Neural progenitor cell (in vitro differentiated cells): ENCODE data around the gene CD46. TPM values are rescaled to one million over a fixed set of nuclear protein-coding genes. Genes with fewer than 3 reads are reported as not detected.
"Not testable (repeated sequence)": the region's sequence is repeated elsewhere in the genome, so short reads cannot be mapped to it uniquely, and the experiment has no call there.

Source experiments
- DNase-seq: peaks from one replicate; pipeline ENCODE4 v3.0.0-alpha.2; 2016; ENCODE audit warnings: low spot score
- H2AFZ ChIP-seq: fragments of 200-600 bp; sonication (generic); replicated peaks from 2 replicates; pipeline ENCODE4 v1.6.1; 2016; ENCODE audit warnings: antibody characterized with exemption
- H3F3A ChIP-seq: fragments of 200-600 bp; sonication (generic); 2 replicates; pipeline ENCODE4 v1.6.1; 2016; ENCODE audit warnings: antibody characterized with exemption, low read depth
- H3K27ac ChIP-seq: fragments of 200-600 bp; sonication (generic); 2 replicates; pipeline ENCODE4 v1.5.1; 2016; ENCODE audit warnings: mild to moderate bottlenecking
- H3K27me3 ChIP-seq: fragments of 200-600 bp; sonication (generic); 2 replicates; pipeline ENCODE4 v1.6.1; 2016; ENCODE audit warnings: mild to moderate bottlenecking, moderate library complexity
- H3K36me3 ChIP-seq: fragments of 200-600 bp; sonication (generic); 2 replicates; pipeline ENCODE4 v1.5.1; 2016
- H3K4me1 ChIP-seq: fragments of 200-600 bp; sonication (generic); 2 replicates; pipeline ENCODE4 v1.6.1; 2016; ENCODE audit warnings: mixed run types
- H3K4me2 ChIP-seq: fragments of 200-600 bp; sonication (generic); 2 replicates; pipeline ENCODE4 v1.6.1; 2016
- H3K4me3 ChIP-seq: fragments of 200-600 bp; sonication (generic); 2 replicates; pipeline ENCODE4 v1.5.1; 2016
- H3K79me2 ChIP-seq: fragments of 200-600 bp; sonication (generic); 2 replicates; pipeline ENCODE4 v1.6.1; 2016; ENCODE audit warnings: low read depth
- H3K9ac ChIP-seq: fragments of 200-600 bp; sonication (generic); 2 replicates; pipeline ENCODE4 v1.6.1; 2016
- H3K9me3 ChIP-seq: fragments of 200-600 bp; sonication (generic); 2 replicates; pipeline ENCODE4 v1.5.1; 2016; ENCODE audit warnings: low read depth
- H4K20me1 ChIP-seq: fragments of 200-600 bp; sonication (generic); 2 replicates; pipeline ENCODE4 v1.6.1; 2016; ENCODE audit warnings: low read depth
- H3K27ac Mint-ChIP-seq: 3 replicates; pipeline ENCODE4 v1.8.0; 2021; ENCODE audit warnings: mixed read lengths
- H3K27me3 Mint-ChIP-seq: 2 replicates; pipeline ENCODE4 v1.8.0; 2022; ENCODE audit warnings: low read depth, mild to moderate bottlenecking, inconsistent platforms, moderate library complexity, mixed read lengths; ENCODE audit not compliant: insufficient read depth
- H3K36me3 Mint-ChIP-seq: 3 replicates; pipeline ENCODE4 v1.8.0; 2021; ENCODE audit warnings: mixed read lengths
- H3K4me1 Mint-ChIP-seq: 3 replicates; pipeline ENCODE4 v1.8.0; 2021; ENCODE audit warnings: mixed read lengths
- H3K4me3 Mint-ChIP-seq: 3 replicates; pipeline ENCODE4 v1.8.0; 2021; ENCODE audit warnings: mild to moderate bottlenecking, moderate library complexity, mixed read lengths
- H3K9me3 Mint-ChIP-seq: 3 replicates; pipeline ENCODE4 v1.8.0; 2020; ENCODE audit warnings: mixed read lengths
- EZH2 ChIP-seq: fragments of 200-600 bp; sonication (generic); IDR thresholded peaks from 2 replicates; pipeline ENCODE4 v1.6.1; 2017; ENCODE audit warnings: antibody characterized with exemption, mild to moderate bottlenecking, moderate library complexity
- EZH2phosphoT487 ChIP-seq: fragments of 200-600 bp; sonication (generic); IDR thresholded peaks from 2 replicates; pipeline ENCODE4 v1.6.1; 2017; ENCODE audit warnings: antibody characterized with exemption
- total RNA-seq: library from RNA; depleted of rRNA; stranded (reverse); fragments of >200 nt; gene quantifications from 2 replicates; pipeline ENCODE4 v1.2.3, GENCODE V29; 2015; ENCODE audit warnings: low replicate concordance
- TF ChIP-seq, protein P1 (sequence below): fragments of 200-600 bp; sonication (generic); IDR thresholded peaks from 2 replicates; pipeline ENCODE4 v1.5.1; 2017; ENCODE audit warnings: antibody characterized with exemption, mild to moderate bottlenecking

The CD46 gene
- total RNA-seq: 112 and 186 TPM in 2 replicates

DNA sequence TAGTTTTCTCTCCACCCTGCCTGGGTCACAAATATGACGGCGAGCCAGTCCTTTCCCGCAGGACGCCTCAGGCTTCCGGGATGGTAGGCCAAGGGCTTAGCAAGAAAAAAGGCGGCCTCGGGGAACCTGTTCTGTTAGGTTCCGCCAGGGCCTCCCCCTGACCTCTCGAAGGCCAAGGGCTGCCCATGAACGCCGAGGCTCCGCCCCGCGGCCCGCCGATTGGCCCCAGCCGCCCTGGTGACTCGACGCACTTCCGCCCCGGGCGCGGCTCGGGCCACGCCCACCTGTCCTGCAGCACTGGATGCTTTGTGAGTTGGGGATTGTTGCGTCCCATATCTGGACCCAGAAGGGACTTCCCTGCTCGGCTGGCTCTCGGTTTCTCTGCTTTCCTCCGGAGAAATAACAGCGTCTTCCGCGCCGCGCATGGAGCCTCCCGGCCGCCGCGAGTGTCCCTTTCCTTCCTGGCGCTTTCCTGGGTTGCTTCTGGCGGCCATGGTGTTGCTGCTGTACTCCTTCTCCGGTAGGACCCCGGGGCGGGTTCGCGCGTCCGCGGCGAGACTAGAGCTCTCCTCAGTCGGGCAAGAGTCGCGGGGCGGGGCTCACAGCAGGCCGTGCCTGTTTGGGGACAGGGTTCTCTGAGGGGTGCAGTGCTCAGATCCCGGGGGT lies at the start of gene CD46:
Gene CD46, plus strand, starts transcription at position 265 of the 666 bp plus-strand sequence. Its CDS starts 159 bp downstream, at position 424.
- H3F3A ChIP-seq: peaks cover 5% of the 10 kb centered on the region
- peak within 1 kb of the TSS; percentile 100 for H3K4me3 Mint-ChIP-seq
- H4K20me1 ChIP-seq: peaks cover 41% of the 10 kb centered on the region
- peaks cover 52% of the 10 kb centered on the region for H3K79me2 ChIP-seq
- H2AFZ ChIP-seq: peak within 1 kb of the TSS; percentile 98
- H3K9ac ChIP-seq: peak within 1 kb of the TSS; percentile 60
- H3K4me1 Mint-ChIP-seq: peaks cover 48% of the 10 kb centered on the region
- DNase-seq: peak; percentile 90
- peak within 1 kb of the TSS; percentile 98 for H3K27ac Mint-ChIP-seq
- peak within 1 kb of the TSS; percentile 98 for H3K4me3 ChIP-seq
- peaks cover 10% of the 10 kb centered on the region for H3K4me1 ChIP-seq
- H3K27me3 ChIP-seq: no peaks in the 10 kb centered on the region
- H3K9me3 ChIP-seq: no peaks in the 10 kb centered on the region
- H3K9me3 Mint-ChIP-seq: no peaks in the 10 kb centered on the region
- peaks cover 2% of the 10 kb centered on the region for H3K27me3 Mint-ChIP-seq
- H3K4me2 ChIP-seq: peak within 1 kb of the TSS; percentile 98
- no peaks in the 10 kb centered on the region for H3K36me3 ChIP-seq
- TF ChIP-seq, protein P1, sequence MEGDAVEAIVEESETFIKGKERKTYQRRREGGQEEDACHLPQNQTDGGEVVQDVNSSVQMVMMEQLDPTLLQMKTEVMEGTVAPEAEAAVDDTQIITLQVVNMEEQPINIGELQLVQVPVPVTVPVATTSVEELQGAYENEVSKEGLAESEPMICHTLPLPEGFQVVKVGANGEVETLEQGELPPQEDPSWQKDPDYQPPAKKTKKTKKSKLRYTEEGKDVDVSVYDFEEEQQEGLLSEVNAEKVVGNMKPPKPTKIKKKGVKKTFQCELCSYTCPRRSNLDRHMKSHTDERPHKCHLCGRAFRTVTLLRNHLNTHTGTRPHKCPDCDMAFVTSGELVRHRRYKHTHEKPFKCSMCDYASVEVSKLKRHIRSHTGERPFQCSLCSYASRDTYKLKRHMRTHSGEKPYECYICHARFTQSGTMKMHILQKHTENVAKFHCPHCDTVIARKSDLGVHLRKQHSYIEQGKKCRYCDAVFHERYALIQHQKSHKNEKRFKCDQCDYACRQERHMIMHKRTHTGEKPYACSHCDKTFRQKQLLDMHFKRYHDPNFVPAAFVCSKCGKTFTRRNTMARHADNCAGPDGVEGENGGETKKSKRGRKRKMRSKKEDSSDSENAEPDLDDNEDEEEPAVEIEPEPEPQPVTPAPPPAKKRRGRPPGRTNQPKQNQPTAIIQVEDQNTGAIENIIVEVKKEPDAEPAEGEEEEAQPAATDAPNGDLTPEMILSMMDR: no peak
- TF ChIP-seq EZH2phosphoT487: no peak
- no peak for TF ChIP-seq EZH2
- H3K27ac ChIP-seq: peak within 1 kb of the TSS; percentile 68
- H3K36me3 Mint-ChIP-seq: peaks cover 8% of the 10 kb centered on the region

DNA sequence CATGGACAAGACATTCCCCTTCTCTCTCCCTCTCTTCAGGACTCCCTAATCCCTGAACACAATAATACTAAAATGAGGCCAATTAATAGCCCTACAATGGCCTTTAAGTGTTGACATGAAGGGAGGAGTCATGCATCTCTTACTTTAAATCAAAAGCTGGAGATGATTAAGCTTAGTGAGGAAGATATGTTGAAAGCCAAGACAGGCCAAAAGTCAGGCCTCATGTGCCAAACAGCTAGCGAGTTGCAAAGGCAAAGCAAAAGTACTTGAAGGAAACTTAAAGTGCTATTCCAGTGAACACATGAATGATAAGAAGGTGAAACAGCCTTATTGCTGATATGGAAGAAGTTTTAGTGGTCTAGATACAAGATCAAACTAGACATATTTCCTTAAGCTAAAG lies 49.5 kb upstream of the CD46 start:
- no peak for DNase-seq
- Histone ChIP-seq H3F3A (no peaks in the 10 kb centered on the region), H3K4me2 (no peak overlapping the region), H3K27me3 (no peaks in the 10 kb centered on the region), H3K4me3 (no peak overlapping the region), H4K20me1 (no peaks in the 10 kb centered on the region), H3K27ac (no peak overlapping the region), H2AFZ (no peak overlapping the region), H3K9me3 (no peaks in the 10 kb centered on the region), H3K9ac (no peak overlapping the region), H3K4me1 (no peaks in the 10 kb centered on the region), H3K36me3 (no peaks in the 10 kb centered on the region), H3K79me2 (no peaks in the 10 kb centered on the region)
- Mint-ChIP-seq H3K4me3 (no peak overlapping the region), H3K27me3 (no peaks in the 10 kb centered on the region), H3K4me1 (no peaks in the 10 kb centered on the region), H3K9me3 (no peaks in the 10 kb centered on the region), H3K27ac (no peak overlapping the region), H3K36me3 (no peaks in the 10 kb centered on the region)
- TF ChIP-seq EZH2 (no peak), EZH2phosphoT487 (no peak)
- TF ChIP-seq, protein P1: no peak

DNA sequence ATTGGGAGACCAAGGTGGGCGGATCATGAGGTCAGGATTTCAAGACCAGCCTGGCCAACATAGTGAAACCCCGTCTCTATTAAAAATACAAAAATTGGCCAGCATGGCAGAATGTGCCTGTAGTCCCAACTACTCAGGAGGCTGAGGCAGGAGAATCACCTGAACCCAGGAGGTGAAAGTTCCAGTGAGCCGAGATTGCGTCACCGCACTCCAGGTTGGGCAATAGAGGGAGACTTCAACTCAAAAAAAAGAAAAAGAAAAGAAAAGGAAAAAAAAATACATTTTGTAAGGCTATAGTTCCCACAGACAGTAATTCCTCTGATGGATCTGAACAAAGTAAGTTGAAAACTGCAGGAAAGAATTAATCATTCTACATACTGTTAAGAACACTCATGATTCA lies 48.1 kb upstream of the CD46 start:
- Histone ChIP-seq H3K4me2 (no peak overlapping the region), H4K20me1 (no peaks in the 10 kb centered on the region), H3K4me3 (no peak overlapping the region), H3K79me2 (no peaks in the 10 kb centered on the region), H3F3A (no peaks in the 10 kb centered on the region), H3K9ac (no peak overlapping the region), H3K27me3 (no peaks in the 10 kb centered on the region), H3K4me1 (no peaks in the 10 kb centered on the region), H2AFZ (no peak overlapping the region), H3K36me3 (no peaks in the 10 kb centered on the region), H3K27ac (no peak overlapping the region), H3K9me3 (no peaks in the 10 kb centered on the region)
- Mint-ChIP-seq H3K27me3 (no peaks in the 10 kb centered on the region), H3K9me3 (no peaks in the 10 kb centered on the region), H3K4me1 (no peaks in the 10 kb centered on the region), H3K36me3 (no peaks in the 10 kb centered on the region), H3K4me3 (no peak overlapping the region), H3K27ac (no peak overlapping the region)
- no peak for DNase-seq
- TF ChIP-seq, protein P1: no peak
- no peak for TF ChIP-seq EZH2

DNA sequence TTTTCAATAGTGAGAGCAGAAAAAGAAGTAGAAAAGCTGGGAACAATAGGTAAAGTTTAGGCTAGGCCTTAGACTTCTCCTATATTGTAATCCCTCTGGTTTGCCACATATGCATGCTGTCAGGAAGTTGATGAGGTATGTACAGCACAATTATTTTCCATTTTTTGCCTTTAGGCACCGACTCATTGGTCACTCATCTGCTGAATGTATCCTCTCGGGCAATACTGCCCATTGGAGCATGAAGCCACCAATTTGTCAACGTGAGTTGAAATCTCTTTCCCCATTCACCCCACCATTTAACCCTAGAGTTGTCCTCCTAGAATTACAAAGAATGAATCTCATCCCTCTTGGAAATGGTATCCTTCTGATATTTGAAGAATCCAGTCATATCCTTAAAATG lies 43.9 kb upstream of the CD46 start:
- H3K4me1 ChIP-seq, H3K36me3 Mint-ChIP-seq, H3K4me2 ChIP-seq, H3K4me3 Mint-ChIP-seq, H3K27ac ChIP-seq, H4K20me1 ChIP-seq, H3F3A ChIP-seq, H3K9me3 Mint-ChIP-seq, H2AFZ ChIP-seq, H3K9ac ChIP-seq, H3K9me3 ChIP-seq, H3K27me3 Mint-ChIP-seq, H3K4me3 ChIP-seq, H3K79me2 ChIP-seq, H3K27me3 ChIP-seq, H3K27ac Mint-ChIP-seq, H3K36me3 ChIP-seq, DNase-seq: not testable (repeated sequence)
- peaks cover 10% of the 10 kb centered on the region for H3K4me1 Mint-ChIP-seq
